Endothelial cell of umbilical vein (primary cell): Measurements from ENCODE around the gene FHIT.

Source experiments
- CTCF ChIP-seq, 2 donors: IDR thresholded peaks; 1 replicate in 1 of 2; 2 replicates in 1 of 2; pipeline ENCODE4 v1.5.1; 2011; ENCODE audit warnings: low read length in 2 of 2, mild to moderate bottlenecking in 2 of 2, moderate library complexity in 2 of 2, control low read depth in 1 of 2, inconsistent platforms in 1 of 2, low read depth in 1 of 2; ENCODE audit not compliant: insufficient read depth in 1 of 2; ENCODE audit errors: extremely low read depth in 1 of 2
- MAX ChIP-seq: IDR thresholded peaks from 2 replicates; pipeline ENCODE4 v1.6.1; 2011; ENCODE audit not compliant: insufficient read depth, insufficient read length
- POLR2A ChIP-seq: IDR thresholded peaks from 2 replicates; pipeline ENCODE4 v1.6.1; 2012; ENCODE audit warnings: low read depth, mild to moderate bottlenecking, control low read depth, low read length
- POLR2AphosphoS5 ChIP-seq: IDR thresholded peaks from 2 replicates; pipeline ENCODE4 v1.6.1; 2012; ENCODE audit warnings: low read depth, mild to moderate bottlenecking, control low read depth, low read length, moderate library complexity; ENCODE audit not compliant: insufficient read depth

- TF ChIP-seq CTCF (IDR thresholded peaks at IDR 0.05; ENCODE audit: extremely low read depth in 1 of 2, insufficient read depth in 1 of 2, low read depth in 1 of 2, low read length in 2 of 2) = no peak
- no peak for TF ChIP-seq MAX
- no peak for TF ChIP-seq POLR2AphosphoS5
- no peak for TF ChIP-seq POLR2A
Measured at GRCh38 chr3:60427109-60427508, 824.1 kb downstream of the FHIT start.
